MCF 10A (cell line): ENCODE measurements around the gene AIPL1. TPM values are rescaled to one million over a fixed set of nuclear protein-coding genes. Genes with fewer than 3 reads are reported as not detected.

Source experiments
- BruUV-seq: library from RNA; stranded (reverse); fragments of 400-500 nt; replicated peaks from 2 replicates; lab custom pipeline; 2021; lab: Mats Ljungman, UMichigan
- CTCF ChIA-PET: fragments of 300-600 bp; sonication (Branson Sonifier 250); formaldehyde crosslinking; extraction: SDS; loops from one replicate; lab custom pipeline; 2021; ENCODE audit warnings: antibody characterized with exemption, inconsistent platforms; lab: Yijun Ruan, JAX
- POLR2A ChIA-PET: fragments of 300-600, 350-650 bp; sonication (Branson Sonifier 250); formaldehyde crosslinking; extraction: SDS; loops from one replicate; lab custom pipeline; 2020; ENCODE audit warnings: antibody characterized with exemption, inconsistent platforms; lab: Yijun Ruan, JAX
- DNase-seq: peaks from one replicate; pipeline ENCODE4 v3.0.0-alpha.2; 2018; ENCODE audit not compliant: unreplicated experiment
- H3K27ac Mint-ChIP-seq: one replicate; pipeline ENCODE4 v1.8.0; 2022; ENCODE audit warnings: mild to moderate bottlenecking, low read depth, mixed read lengths; ENCODE audit not compliant: unreplicated experiment
- H3K27me3 Mint-ChIP-seq: one replicate; pipeline ENCODE4 v1.8.0; 2022; ENCODE audit warnings: mixed read lengths; ENCODE audit not compliant: insufficient read depth, unreplicated experiment
- H3K36me3 Mint-ChIP-seq: one replicate; pipeline ENCODE4 v1.8.0; 2022; ENCODE audit warnings: mild to moderate bottlenecking, moderate library complexity, mixed read lengths; ENCODE audit not compliant: insufficient read depth, unreplicated experiment
- H3K4me1 Mint-ChIP-seq: one replicate; pipeline ENCODE4 v1.8.0; 2022; ENCODE audit warnings: mixed read lengths; ENCODE audit not compliant: insufficient read depth, unreplicated experiment
- H3K4me3 Mint-ChIP-seq: one replicate; pipeline ENCODE4 v1.8.0; 2022; ENCODE audit warnings: mild to moderate bottlenecking, moderate library complexity, mixed read lengths; ENCODE audit not compliant: unreplicated experiment
- H3K9me3 Mint-ChIP-seq: one replicate; pipeline ENCODE4 v1.8.0; 2022; ENCODE audit warnings: mixed read lengths; ENCODE audit not compliant: unreplicated experiment
- CTCF ChIP-seq: fragments of 200-600 bp; IDR thresholded peaks from one replicate; pipeline ENCODE4 v1.8.0; 2022; ENCODE audit warnings: antibody characterized with exemption, mild to moderate bottlenecking; ENCODE audit not compliant: unreplicated experiment
- intact Hi-C: fragments of 100-400 bp; cut with micrococcal nuclease; formaldehyde crosslinking; loops from 2 replicates; pipeline ENCODE4 v1.14.1; 2022
- total RNA-seq: library from RNA; stranded (reverse); gene quantifications from 2 replicates; pipeline ENCODE4 v1.2.3, GENCODE V29; 2022

AIPL1 gene
- total RNA-seq, 1 experiment from 2014 or later = not detected

DNA sequence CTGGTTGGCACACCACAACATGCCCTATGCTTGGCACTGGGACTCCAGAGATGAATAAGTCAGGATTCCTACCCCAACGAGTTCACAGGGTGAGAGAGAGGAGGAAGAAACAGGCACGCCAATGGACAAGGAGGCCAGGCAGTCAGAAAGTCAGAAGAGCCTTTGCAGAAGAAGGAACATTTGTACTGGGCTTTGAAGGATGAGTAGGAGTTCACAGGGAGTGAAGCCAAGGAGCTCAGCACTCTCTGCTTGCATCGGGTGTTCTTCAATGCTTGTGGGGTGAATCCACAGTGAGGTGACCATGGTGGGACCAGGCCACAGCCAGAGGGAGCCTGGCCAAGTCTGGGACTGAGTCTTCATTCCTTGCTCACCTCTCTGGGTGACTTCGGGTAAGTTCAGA is 47.5 kb downstream of the AIPL1 start:
- Mint-ChIP-seq H3K36me3 (no peaks in the 10 kb centered on the region), H3K9me3 (no peaks in the 10 kb centered on the region), H3K27me3 (no peaks in the 10 kb centered on the region), H3K4me3 (no peak overlapping the region), H3K27ac (no peak overlapping the region), H3K4me1 (no peaks in the 10 kb centered on the region)
- ChIA-PET POLR2A (no interaction called here), CTCF (no interaction called here)
- no peak for DNase-seq
- TF ChIP-seq CTCF = no peak
- intact Hi-C loops = no loop called here
- BruUV-seq = no TSS peak

DNA sequence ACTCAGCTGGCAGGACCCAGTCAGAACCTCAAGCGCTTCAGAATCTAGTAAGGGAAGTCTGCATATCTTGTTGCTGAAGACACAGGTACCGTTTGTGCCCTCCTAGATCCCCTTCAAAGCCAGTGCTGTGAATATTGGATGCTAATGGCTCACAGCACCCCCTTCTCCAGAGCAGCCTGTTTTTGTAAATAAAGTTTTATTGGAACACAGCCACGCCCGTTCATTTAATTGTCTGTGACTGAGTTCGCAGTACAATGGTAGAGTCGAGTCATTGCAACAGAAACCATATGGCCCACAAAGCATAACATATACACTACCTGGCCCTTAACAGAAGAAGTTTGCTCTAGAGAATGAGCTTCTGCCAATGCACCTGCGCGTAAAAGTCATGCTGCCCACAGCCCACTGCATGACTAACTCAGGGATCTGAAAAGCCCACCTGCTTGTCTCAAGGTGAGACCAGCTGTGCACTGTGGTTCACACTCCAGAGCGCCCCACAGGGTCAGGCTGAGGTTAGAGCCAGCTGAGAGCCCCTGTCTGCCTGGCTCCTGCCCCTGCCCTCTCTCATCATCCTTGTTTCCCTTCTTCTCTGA is 48.8 kb downstream of the AIPL1 start:
- ChIA-PET POLR2A (no interaction called here), CTCF (no interaction called here)
- TF ChIP-seq CTCF = no peak
- no peak overlapping the region for H3K4me3 Mint-ChIP-seq
- no TSS peak for BruUV-seq
- H3K27me3 Mint-ChIP-seq = no peaks in the 10 kb centered on the region
- peaks cover 6% of the 10 kb centered on the region for H3K4me1 Mint-ChIP-seq
- H3K36me3 Mint-ChIP-seq = no peaks in the 10 kb centered on the region
- intact Hi-C loops = no loop called here
- no peak overlapping the region for H3K27ac Mint-ChIP-seq
- DNase-seq = no peak
- H3K9me3 Mint-ChIP-seq = no peaks in the 10 kb centered on the region

- ChIA-PET POLR2A (no interaction called here), CTCF (no interaction called here)
- no peaks in the 10 kb centered on the region for H3K27me3 Mint-ChIP-seq
- intact Hi-C loops = no loop called here
- TF ChIP-seq CTCF = no peak
- DNase-seq = no peak
- H3K27ac Mint-ChIP-seq = no peak overlapping the region
- H3K36me3 Mint-ChIP-seq = no peaks in the 10 kb centered on the region
- BruUV-seq = no TSS peak
- peaks cover 6% of the 10 kb centered on the region for H3K4me1 Mint-ChIP-seq
- H3K9me3 Mint-ChIP-seq = no peaks in the 10 kb centered on the region
- no peak overlapping the region for H3K4me3 Mint-ChIP-seq
Measured at GRCh38 chr17:6384481-6384880, 50.4 kb downstream of the AIPL1 start.

GRCh38 chr17:6381526-6382465 is 53.1 kb downstream of the AIPL1 start:
- Mint-ChIP-seq H3K4me1 (peaks cover 6% of the 10 kb centered on the region), H3K36me3 (no peaks in the 10 kb centered on the region), H3K4me3 (no peak overlapping the region), H3K9me3 (peaks cover 17% of the 10 kb centered on the region), H3K27ac (no peak overlapping the region), H3K27me3 (peaks cover 11% of the 10 kb centered on the region)
- ChIA-PET POLR2A (interaction anchor here (0.7 to 1.5 kb wide), 2 partner anchors 16 kb away, joined by 3 to 12 read pairs; no protein-coding TSS in a partner anchor), CTCF (no interaction called here)
- intact Hi-C loops = no loop called here
- no TSS peak for BruUV-seq
- TF ChIP-seq CTCF = no peak
- DNase-seq = no peak
